K562 (cell line): ENCODE results near the gene BCL2L12. TPM values are rescaled to one million over a fixed set of nuclear protein-coding genes. Genes with fewer than 3 reads are reported as not detected.

ENCODE experiments used
- FOXA3 ChIP-seq, 2 experiments: fragments of 450-650 bp in 1 of 2; sonication (generic) in 1 of 2; formaldehyde crosslinking; IDR thresholded peaks in 1 of 2; conservative IDR thresholded peaks in 1 of 2; 2 replicates each; pipeline versions ENCODE4 v1.4.0 to v1.8.0; 2020 to 2022; ENCODE audit warnings: mild to moderate bottlenecking in 2 of 2, missing genetic modification reagents in 1 of 2
- HDAC1 ChIP-seq, 2 experiments: fragments of 450-650 bp; IDR thresholded peaks; 2 replicates each; pipeline ENCODE4 v1.6.1; 2016 to 2017; ENCODE audit warnings: inconsistent platforms in 1 of 2, mild to moderate bottlenecking in 1 of 2, moderate library complexity in 1 of 2
- MXD1 ChIP-seq: fragments of 250-450 bp; sonication (Bioruptor Pico); IDR thresholded peaks from 2 replicates; pipeline ENCODE4 v1.8.0; 2021; ENCODE audit warnings: borderline replicate concordance, mild to moderate bottlenecking, moderate library complexity; ENCODE audit not compliant: poor library complexity, severe bottlenecking
- MYC ChIP-seq, 2 experiments: fragments of 250-450 bp in 1 of 2; sonication (Bioruptor Pico) in 1 of 2; IDR thresholded peaks; 2 replicates each; pipeline versions ENCODE4 v1.5.1 to v1.6.1; 2012 to 2021; ENCODE audit warnings: low read depth in 2 of 2, borderline replicate concordance in 1 of 2, improper control_type of control experiment in 1 of 2, low read length in 1 of 2, mild to moderate bottlenecking in 1 of 2, moderate library complexity in 1 of 2
- NCOA1 ChIP-seq: fragments of 450-650 bp; IDR thresholded peaks from 2 replicates; pipeline ENCODE4 v1.6.1; 2016; ENCODE audit warnings: low read depth
- NFRKB ChIP-seq: fragments of 450-650 bp; IDR thresholded peaks from 2 replicates; pipeline ENCODE4 v1.6.1; 2016; ENCODE audit warnings: low read depth
- SIX5 ChIP-seq, 2 experiments: IDR thresholded peaks; 2 replicates each; pipeline ENCODE4 v1.6.1; 2011; ENCODE audit warnings: low read length in 2 of 2, borderline replicate concordance in 1 of 2, low read depth in 1 of 2, mild to moderate bottlenecking in 1 of 2, moderate library complexity in 1 of 2; ENCODE audit not compliant: insufficient read depth in 1 of 2
- YY1 ChIP-seq, 3 experiments: IDR thresholded peaks; 2 replicates each; pipeline ENCODE4 v1.6.1; 2011; ENCODE audit warnings: low read length in 2 of 3, mild to moderate bottlenecking in 2 of 3, moderate library complexity in 2 of 3, borderline replicate concordance in 1 of 3, control low read depth in 1 of 3, low read depth in 1 of 3; ENCODE audit not compliant: insufficient read depth in 3 of 3, insufficient replicate concordance in 2 of 3, control insufficient read depth in 1 of 3, insufficient read length in 1 of 3; ENCODE audit errors: extremely low read depth in 1 of 3
- ZNF592 ChIP-seq: fragments of 450-650 bp; IDR thresholded peaks from 2 replicates; pipeline ENCODE4 v1.6.1; 2017; ENCODE audit warnings: antibody characterized with exemption, mild to moderate bottlenecking
- polyA plus RNA-seq, 8 experiments: library from polyadenylated mRNA; depleted of rRNA in 4 of 8; stranded (reverse) in 5 of 8; unstranded in 3 of 8; fragments of >200 nt; fragmentation: Nextera tagmentation in 2 of 8; fragmentation: Illumina TruSeq in 1 of 8; extraction: Ambion mirVana in 2 of 8; extraction: Trizol in 1 of 8; gene quantifications; 2 replicates each; pipeline versions ENCODE4 v1.2.1 to v1.2.3, GENCODE V29; 2011 to 2014; ENCODE audit warnings: inconsistent platforms in 1 of 8, missing spikeins in 1 of 8
- total RNA-seq, 7 experiments: library from RNA; depleted of rRNA in 6 of 7; stranded (reverse); fragments of >200 nt in 6 of 7; fragmentation: Illumina TruSeq in 2 of 7; extraction: Trizol in 2 of 7; gene quantifications; 2 replicates each; pipeline versions ENCODE4 v1.2.1 to v1.2.3, GENCODE V29; 2011 to 2021; ENCODE audit warnings: low replicate concordance in 1 of 7

BCL2L12 gene
- total and polyA plus RNA-seq, 9 of the 15 experiments (the other 6 are each of a cell fraction or from before 2014, with no cell fraction given) = 7.4 to 263 (median 81.2) TPM

GRCh38 chr19:49716154-49716553 lies 50.4 kb downstream of the BCL2L12 start (continued):
- TF ChIP-seq ZNF592 (peak; percentile 56), MXD1 (no peak), MYC (IDR thresholded peaks at IDR 0.05; ENCODE audit: low read depth, low read length) (peak; percentile 33; the same call in 1 of the 2 replicates), MYC (CRISPR knock-in tag; IDR thresholded peaks at IDR 0.05; ENCODE audit: borderline replicate concordance, low read depth) (no peak), FOXA3 (CRISPR knock-in tag; conservative IDR thresholded peaks at IDR 0.05 in 1 of 2, IDR thresholded peaks at IDR 0.05 in 1 of 2) (no peak), YY1 (IDR thresholded peaks at IDR 0.05; ENCODE audit: borderline replicate concordance in 1 of 3, control insufficient read depth in 1 of 3, extremely low read depth in 1 of 3, insufficient read depth in 3 of 3, insufficient read length in 1 of 3, insufficient replicate concordance in 2 of 3, low read depth in 1 of 3, low read length in 2 of 3) (peak in 1 of 3 experiments; percentile 81), HDAC1 (IDR thresholded peaks at IDR 0.05) (0 out of 4 replicates have a peak, but pooled peaks of 1 of the 2 experiments have one; percentile 21), SIX5 (IDR thresholded peaks at IDR 0.05; ENCODE audit: borderline replicate concordance in 1 of 2, insufficient read depth in 1 of 2, low read depth in 1 of 2, low read length in 2 of 2) (no peak), NFRKB (0 out of 2 replicates have a peak, but pooled peaks have one; percentile 29), NCOA1 (peak; percentile 23; the same call in 1 of the 2 replicates)
